Measurements from ENCODE around the gene PLXNA2. TPM values are rescaled to one million over a fixed set of nuclear protein-coding genes. Genes with fewer than 3 reads are reported as not detected.

Gene PLXNA2
- total RNA-seq, 1 donor from 2014 or later: 9.0 TPM

DNA sequence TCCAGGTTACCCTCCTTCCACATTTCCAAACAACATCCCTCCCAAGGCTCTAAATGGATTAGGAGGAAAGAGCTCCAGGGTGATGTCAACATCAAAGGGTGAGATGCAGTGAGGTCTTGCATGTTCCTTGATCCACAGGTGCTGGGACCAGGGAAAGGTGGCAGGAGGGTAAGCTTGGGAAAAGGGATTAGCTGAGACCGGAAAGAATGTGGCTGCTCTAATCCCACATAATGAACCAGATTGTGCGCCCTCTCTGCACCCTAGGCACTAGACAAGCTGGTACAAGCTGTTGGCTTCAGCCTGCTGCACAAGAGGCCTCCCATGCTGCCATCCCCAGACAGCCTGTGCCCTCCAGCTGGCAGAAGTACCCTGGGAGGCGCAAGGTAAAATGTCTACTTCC is 34.9 kb downstream of the PLXNA2 start:
- DNase-seq (ENCODE audit: low read depth): peak; percentile 77
- TF ChIP-seq CTCF (IDR thresholded peaks at IDR 0.05; ENCODE audit: insufficient read depth, low read length, severe bottlenecking): no peak
- Histone ChIP-seq H3K27me3 (ENCODE audit: control insufficient read depth, insufficient read depth, low read length) (no peaks in the 10 kb centered on the region), H3K36me3 (ENCODE audit: control insufficient read depth, insufficient read depth, low read length) (peaks cover 7% of the 10 kb centered on the region), H3K4me3 (ENCODE audit: low read depth, low read length) (no peak overlapping the region)
- peak; percentile 76 for FAIRE-seq

- DNase-seq (ENCODE audit: low read depth) (peak; percentile 88), FAIRE-seq (no peak)
- Histone ChIP-seq H3K27me3 (ENCODE audit: control insufficient read depth, insufficient read depth, low read length) (no peaks in the 10 kb centered on the region), H3K36me3 (ENCODE audit: control insufficient read depth, insufficient read depth, low read length) (peaks cover 7% of the 10 kb centered on the region), H3K4me3 (ENCODE audit: low read depth, low read length) (no peak overlapping the region)
- TF ChIP-seq CTCF (IDR thresholded peaks at IDR 0.05; ENCODE audit: insufficient read depth, low read length, severe bottlenecking): no peak
These were observed 36.1 kb downstream of the PLXNA2 start for GRCh38 chr1:208208132-208208487.

DNA sequence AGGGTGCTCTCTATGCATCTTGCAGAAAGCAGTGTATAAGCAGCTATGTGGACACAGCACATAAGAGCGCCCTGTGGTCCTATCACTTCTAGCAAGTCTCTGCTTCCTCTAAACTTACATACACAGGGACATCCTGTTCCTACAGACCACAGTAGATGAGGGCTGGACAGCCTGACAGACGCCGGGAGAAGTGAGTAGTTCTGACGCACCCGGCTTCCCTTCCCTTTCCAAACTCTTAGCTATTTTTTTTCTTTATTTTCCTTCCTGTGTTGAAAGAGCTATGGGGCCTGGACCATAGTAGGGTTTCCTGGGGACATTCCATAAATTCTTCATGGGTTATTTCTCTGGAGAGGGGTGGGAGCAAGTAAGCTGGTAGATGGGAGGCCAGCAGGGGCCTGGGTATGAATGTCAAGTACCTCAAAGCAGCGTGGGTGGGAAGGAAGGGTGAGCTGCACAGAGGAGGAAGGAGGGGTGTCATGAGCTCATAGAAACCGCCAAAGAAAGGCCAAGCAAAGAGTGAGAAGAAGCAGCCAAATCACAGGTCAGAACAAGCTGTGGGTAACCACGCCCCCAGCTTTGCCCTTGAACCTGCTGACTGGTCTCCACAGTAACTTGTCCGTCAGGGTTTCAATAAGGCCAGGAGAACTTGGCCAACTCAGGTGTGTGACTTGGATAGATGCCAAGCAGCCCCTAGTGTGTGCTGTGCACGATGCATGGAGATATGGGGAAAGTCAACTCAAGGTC is 36.6 kb downstream of the PLXNA2 start:
- TF ChIP-seq CTCF (IDR thresholded peaks at IDR 0.05; ENCODE audit: insufficient read depth, low read length, severe bottlenecking): no peak
- no peak overlapping the region for H3K4me3 ChIP-seq (ENCODE audit: low read depth, low read length)
- DNase-seq (ENCODE audit: low read depth): peak; percentile 99

GRCh38 chr1:208206092-208206698 is 38.0 kb downstream of the PLXNA2 start:
- Histone ChIP-seq H3K4me3 (ENCODE audit: low read depth, low read length) (no peak overlapping the region), H3K36me3 (ENCODE audit: control insufficient read depth, insufficient read depth, low read length) (peaks cover 6% of the 10 kb centered on the region), H3K27me3 (ENCODE audit: control insufficient read depth, insufficient read depth, low read length) (no peaks in the 10 kb centered on the region)
- no peak for TF ChIP-seq CTCF (IDR thresholded peaks at IDR 0.05; ENCODE audit: insufficient read depth, low read length, severe bottlenecking)
- no peak for DNase-seq (ENCODE audit: low read depth)
- FAIRE-seq: no peak

More for the DNA sequence above, 36.6 kb downstream of the PLXNA2 start:
- Histone ChIP-seq H3K36me3 (ENCODE audit: control insufficient read depth, insufficient read depth, low read length) (peaks cover 7% of the 10 kb centered on the region), H3K27me3 (ENCODE audit: control insufficient read depth, insufficient read depth, low read length) (no peaks in the 10 kb centered on the region)
- peak; percentile 97 for FAIRE-seq

DNA sequence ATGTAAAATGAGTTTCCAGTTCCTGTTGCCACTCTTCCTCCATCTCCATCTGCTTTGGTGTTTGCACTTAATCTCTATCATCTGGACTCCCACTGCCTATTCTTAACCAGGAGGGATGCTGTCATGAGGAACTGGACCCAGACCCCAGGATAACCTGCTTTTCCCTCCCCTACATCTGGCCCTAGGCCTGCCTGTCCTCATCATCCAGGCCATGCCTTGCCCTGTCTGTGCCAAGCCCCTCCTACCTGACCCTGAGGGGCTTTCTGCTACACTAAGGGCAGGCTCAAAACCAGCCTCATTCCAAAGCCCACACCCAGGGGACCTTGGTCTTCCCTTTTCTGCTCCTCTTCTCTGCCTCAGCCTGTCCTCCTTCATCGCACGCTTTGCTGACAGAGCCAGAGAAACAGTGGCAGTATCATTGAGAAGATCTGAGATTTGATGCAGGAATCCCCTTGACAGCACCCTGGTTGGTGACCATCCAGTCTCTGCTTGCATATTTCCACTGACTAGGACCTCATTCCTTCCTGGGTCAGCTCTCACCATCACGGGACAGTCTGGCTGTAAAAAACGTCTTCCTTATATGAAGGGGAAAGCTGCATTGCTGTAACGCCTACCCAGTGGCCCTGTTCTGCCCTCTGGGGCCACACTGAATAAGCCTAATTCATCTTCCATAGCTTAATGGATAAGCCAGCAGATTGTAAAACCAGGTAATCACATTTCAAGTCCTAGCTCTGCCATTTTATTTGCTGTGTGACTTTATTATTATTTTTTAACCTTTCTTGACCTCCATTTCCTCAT is 38.8 kb downstream of the PLXNA2 start:
- TF ChIP-seq CTCF (IDR thresholded peaks at IDR 0.05; ENCODE audit: insufficient read depth, low read length, severe bottlenecking): no peak
- Histone ChIP-seq H3K4me3 (ENCODE audit: low read depth, low read length) (no peak overlapping the region), H3K36me3 (ENCODE audit: control insufficient read depth, insufficient read depth, low read length) (peaks cover 6% of the 10 kb centered on the region), H3K27me3 (ENCODE audit: control insufficient read depth, insufficient read depth, low read length) (no peaks in the 10 kb centered on the region)
- FAIRE-seq (no peak), DNase-seq (ENCODE audit: low read depth) (no peak)

Measured in bronchial epithelial cell (primary cell).